H1 (cell line): Measurements from ENCODE around the gene SPATA31C2.
"Not testable (repeated sequence)": the region's sequence is repeated elsewhere in the genome, so short reads cannot be mapped to it uniquely, and the experiment has no call there.

ENCODE experiments used
- BRCA1 ChIP-seq: IDR thresholded peaks from 2 replicates; pipeline ENCODE4 v1.6.1; 2012; ENCODE audit warnings: low read depth, low read length, improper control_type of control experiment
- CBX5 ChIP-seq: fragments of 300-800, 300-1000 bp; sonication (generic); IDR thresholded peaks from 2 replicates; pipeline ENCODE4 v1.7.1; 2016; ENCODE audit warnings: antibody characterized with exemption, low read length, low read depth
- CBX8 ChIP-seq: fragments of 300-800, 300-1000 bp; sonication (generic); IDR thresholded peaks from 2 replicates; pipeline ENCODE4 v1.7.1; 2016; ENCODE audit warnings: low read depth, low read length, borderline replicate concordance
- CEBPB ChIP-seq: IDR thresholded peaks from 2 replicates; pipeline ENCODE4 v1.6.1; 2012; ENCODE audit warnings: low read depth, low read length
- EGR1 ChIP-seq: IDR thresholded peaks from 2 replicates; pipeline ENCODE4 v1.6.1; 2011; ENCODE audit warnings: low read depth, low read length, borderline replicate concordance
- FOSL1 ChIP-seq: IDR thresholded peaks from 2 replicates; pipeline ENCODE4 v1.6.1; 2011; ENCODE audit warnings: mild to moderate bottlenecking, low read depth, low read length, moderate library complexity; ENCODE audit not compliant: insufficient read depth
- MAX ChIP-seq: IDR thresholded peaks from 2 replicates; pipeline ENCODE4 v1.6.1; 2012; ENCODE audit warnings: inconsistent platforms
- POLR2A ChIP-seq, 2 experiments: IDR thresholded peaks; 1 replicate in 1 of 2; 2 replicates in 1 of 2; pipeline ENCODE4 v1.6.1; 2011; ENCODE audit warnings: low read depth in 2 of 2, low read length in 2 of 2, mild to moderate bottlenecking in 2 of 2; ENCODE audit errors: control extremely low read depth in 1 of 2
- SP4 ChIP-seq: IDR thresholded peaks from 2 replicates; pipeline ENCODE4 v1.6.1; 2012; ENCODE audit warnings: low read length, inconsistent platforms
- TAF1 ChIP-seq: IDR thresholded peaks from 2 replicates; pipeline ENCODE4 v1.6.1; 2011; ENCODE audit warnings: mild to moderate bottlenecking, low read depth, low read length
- TF ChIP-seq, protein P1 (sequence below), 3 experiments: IDR thresholded peaks; 1 replicate in 2 of 3; 2 replicates in 1 of 3; pipeline versions ENCODE4 v1.5.1 to v1.6.1; 2011; ENCODE audit warnings: low read length in 3 of 3, mild to moderate bottlenecking in 3 of 3, inconsistent platforms in 2 of 3, low read depth in 1 of 3, moderate library complexity in 1 of 3; ENCODE audit not compliant: insufficient read depth in 1 of 3; ENCODE audit errors: control extremely low read depth in 1 of 3

DNA sequence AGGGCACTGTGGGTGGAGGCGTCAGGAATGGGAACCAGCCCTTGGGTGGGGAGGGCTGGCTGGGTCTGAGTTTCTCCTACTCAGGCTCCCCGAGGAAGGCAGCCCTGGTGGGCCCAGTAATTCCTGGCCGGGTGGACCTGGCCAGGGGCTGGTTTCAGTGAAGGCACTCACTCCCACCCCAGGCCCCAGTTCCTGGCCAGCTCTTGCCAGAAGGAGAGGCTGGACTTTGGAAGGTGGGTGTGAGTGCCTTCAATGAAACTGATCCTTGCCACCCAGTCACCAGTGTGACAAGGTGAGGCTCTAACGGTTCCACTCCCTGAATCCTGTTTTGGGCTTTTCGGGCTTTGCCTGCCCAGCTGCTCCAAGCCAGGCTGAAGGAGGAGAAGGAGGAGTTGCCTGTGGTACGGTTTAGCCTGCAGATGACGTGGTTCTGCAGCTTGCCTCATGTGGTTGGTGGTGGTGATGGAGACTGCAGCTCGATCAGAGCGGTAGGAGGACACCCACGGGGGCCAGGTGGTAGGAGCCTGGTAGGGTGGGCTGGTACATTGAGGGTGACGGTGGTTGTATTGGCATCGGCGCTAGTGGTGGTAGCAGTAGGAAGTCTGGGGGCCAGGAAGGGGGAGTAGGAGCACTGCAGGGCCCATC lies 23.2 kb downstream of the SPATA31C2 start:
- not testable (repeated sequence) for TF ChIP-seq CBX5; SP4; POLR2A (IDR thresholded peaks at IDR 0.05; ENCODE audit: control extremely low read depth in 1 of 2, low read depth in 2 of 2, low read length in 2 of 2); MAX; CEBPB; TAF1; BRCA1; CBX8; EGR1; FOSL1
- TF ChIP-seq, protein P1, sequence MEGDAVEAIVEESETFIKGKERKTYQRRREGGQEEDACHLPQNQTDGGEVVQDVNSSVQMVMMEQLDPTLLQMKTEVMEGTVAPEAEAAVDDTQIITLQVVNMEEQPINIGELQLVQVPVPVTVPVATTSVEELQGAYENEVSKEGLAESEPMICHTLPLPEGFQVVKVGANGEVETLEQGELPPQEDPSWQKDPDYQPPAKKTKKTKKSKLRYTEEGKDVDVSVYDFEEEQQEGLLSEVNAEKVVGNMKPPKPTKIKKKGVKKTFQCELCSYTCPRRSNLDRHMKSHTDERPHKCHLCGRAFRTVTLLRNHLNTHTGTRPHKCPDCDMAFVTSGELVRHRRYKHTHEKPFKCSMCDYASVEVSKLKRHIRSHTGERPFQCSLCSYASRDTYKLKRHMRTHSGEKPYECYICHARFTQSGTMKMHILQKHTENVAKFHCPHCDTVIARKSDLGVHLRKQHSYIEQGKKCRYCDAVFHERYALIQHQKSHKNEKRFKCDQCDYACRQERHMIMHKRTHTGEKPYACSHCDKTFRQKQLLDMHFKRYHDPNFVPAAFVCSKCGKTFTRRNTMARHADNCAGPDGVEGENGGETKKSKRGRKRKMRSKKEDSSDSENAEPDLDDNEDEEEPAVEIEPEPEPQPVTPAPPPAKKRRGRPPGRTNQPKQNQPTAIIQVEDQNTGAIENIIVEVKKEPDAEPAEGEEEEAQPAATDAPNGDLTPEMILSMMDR (IDR thresholded peaks at IDR 0.05; ENCODE audit: control extremely low read depth in 1 of 3, insufficient read depth in 1 of 3, low read depth in 1 of 3, low read length in 3 of 3) = not testable (repeated sequence)
